Ammon's horn (tissue), 1 donor: ENCODE measurements around the gene CALD1.
A peak's percentile ranks its signal among the peaks of the same experiment; 100 is the strongest.
"Not testable (repeated sequence)": the region's sequence is repeated elsewhere in the genome, so short reads cannot be mapped to it uniquely, and the experiment has no call there.

Source experiments
- DNase-seq: peaks from one replicate; pipeline ENCODE4 v3.0.0-alpha.2; 2016; ENCODE audit warnings: low spot score

CALD1 gene

GRCh38 chr7:134954197-134955082 lies 175.0 kb downstream of the CALD1 start:
- DNase-seq = peak; percentile 61

- DNase-seq = no peak
These were observed 177.6 kb downstream of the CALD1 start for GRCh38 chr7:134957005-134957404.

DNA sequence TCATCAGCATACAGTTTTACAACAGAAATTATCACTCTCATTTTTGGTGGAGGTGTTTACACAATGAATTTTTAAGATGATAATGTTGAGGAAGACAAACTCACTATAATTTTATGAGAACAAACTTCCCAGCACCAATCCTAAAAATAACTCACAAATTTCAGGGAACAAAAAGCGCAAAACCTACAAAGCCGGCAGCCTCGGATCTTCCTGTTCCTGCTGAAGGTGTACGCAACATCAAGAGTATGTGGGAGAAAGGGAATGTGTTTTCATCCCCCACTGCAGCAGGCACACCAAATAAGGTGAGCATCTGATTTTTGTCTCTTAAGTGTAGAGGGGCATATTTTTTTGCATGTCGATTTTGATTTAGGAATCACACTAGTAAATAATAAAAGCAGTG lies 180.4 kb downstream of the CALD1 start:
- DNase-seq = no peak

GRCh38 chr7:134962270-134962780 lies 182.9 kb downstream of the CALD1 start:
- DNase-seq = no peak

- DNase-seq = peak; percentile 16
These were observed 183.6 kb downstream of the CALD1 start for GRCh38 chr7:134963036-134963435.

- DNase-seq = no peak
These were observed 187.3 kb downstream of the CALD1 start for GRCh38 chr7:134966691-134967090.

DNA sequence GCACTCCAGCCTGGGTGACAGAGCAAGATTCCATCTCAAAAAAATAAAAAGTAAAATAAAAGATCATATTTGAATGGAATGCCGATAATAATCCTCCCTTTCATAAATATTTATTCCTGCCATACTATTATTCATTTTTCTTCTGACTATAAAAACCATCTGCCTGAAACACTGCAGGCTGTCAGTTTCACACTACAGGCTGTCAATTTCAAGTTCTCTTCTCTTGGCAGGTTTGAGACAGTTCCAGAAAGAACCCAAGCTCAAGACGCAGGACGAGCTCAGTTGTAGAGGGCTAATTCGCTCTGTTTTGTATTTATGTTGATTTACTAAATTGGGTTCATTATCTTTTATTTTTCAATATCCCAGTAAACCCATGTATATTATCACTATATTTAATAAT lies 188.7 kb downstream of the CALD1 start:
- no peak for DNase-seq

DNA sequence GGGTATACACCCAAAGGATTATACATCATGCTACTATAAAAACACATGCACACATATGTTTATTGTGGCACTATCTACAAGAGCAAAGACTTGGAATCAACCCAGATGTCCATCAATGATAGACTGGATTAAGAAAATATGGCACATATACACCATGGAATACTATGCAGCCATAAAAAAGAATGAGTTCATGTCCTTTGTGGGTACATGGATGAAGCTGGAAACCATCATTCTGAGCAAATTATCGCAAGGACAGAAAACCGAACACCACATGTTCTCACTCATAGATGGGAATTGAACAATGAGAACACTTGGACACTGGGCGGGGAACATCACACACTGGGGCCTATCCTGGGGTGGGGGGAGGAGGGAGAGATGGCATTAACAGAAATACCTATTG lies 202.2 kb downstream of the CALD1 start:
- DNase-seq = not testable (repeated sequence)

GRCh38 chr7:134985894-134986362 lies 206.5 kb downstream of the CALD1 start:
- DNase-seq = no peak

- DNase-seq = peak; percentile 93
These were observed 207.2 kb downstream of the CALD1 start, which contains the start of gene AGBL3 for GRCh38 chr7:134986363-134987251. Gene AGBL3, plus strand, starts transcription at chr7:134986508. Its CDS starts 1,426 bp downstream, at chr7:134987934.

- no peak for DNase-seq
These were observed 208.7 kb downstream of the CALD1 start for GRCh38 chr7:134988161-134988560.

GRCh38 chr7:134991469-134992339 lies 212.3 kb downstream of the CALD1 start:
- DNase-seq = no peak

- DNase-seq = no peak
These were observed 213.3 kb downstream of the CALD1 start for GRCh38 chr7:134992626-134993179.

DNA sequence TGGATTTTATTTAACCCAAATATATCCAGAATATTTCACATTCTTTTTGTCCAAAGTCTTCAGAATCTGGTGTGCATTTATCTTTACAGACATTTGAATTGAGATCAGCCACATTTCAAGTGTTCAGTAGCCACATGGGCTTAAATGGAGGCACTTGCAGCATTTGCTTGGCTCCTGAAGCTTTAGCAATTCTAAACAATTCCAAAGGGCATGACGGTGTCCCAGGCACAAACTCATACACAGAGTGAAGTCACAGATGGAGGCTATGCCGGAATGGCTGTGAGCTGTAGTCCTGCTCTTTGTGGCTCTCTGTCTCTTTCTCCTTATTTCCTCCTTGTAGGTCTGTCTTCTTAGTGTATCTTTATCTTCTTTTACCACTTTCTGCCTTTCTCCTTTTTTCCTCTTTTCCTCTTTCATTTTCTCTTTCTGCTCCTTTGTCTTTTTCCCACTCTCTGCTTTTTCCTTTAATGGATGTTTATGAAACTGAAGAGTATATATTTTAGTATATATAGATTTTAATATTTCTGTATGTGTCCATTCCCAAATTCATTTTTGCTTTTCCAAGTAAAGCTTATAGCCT lies 214.5 kb downstream of the CALD1 start:
- no peak for DNase-seq

DNA sequence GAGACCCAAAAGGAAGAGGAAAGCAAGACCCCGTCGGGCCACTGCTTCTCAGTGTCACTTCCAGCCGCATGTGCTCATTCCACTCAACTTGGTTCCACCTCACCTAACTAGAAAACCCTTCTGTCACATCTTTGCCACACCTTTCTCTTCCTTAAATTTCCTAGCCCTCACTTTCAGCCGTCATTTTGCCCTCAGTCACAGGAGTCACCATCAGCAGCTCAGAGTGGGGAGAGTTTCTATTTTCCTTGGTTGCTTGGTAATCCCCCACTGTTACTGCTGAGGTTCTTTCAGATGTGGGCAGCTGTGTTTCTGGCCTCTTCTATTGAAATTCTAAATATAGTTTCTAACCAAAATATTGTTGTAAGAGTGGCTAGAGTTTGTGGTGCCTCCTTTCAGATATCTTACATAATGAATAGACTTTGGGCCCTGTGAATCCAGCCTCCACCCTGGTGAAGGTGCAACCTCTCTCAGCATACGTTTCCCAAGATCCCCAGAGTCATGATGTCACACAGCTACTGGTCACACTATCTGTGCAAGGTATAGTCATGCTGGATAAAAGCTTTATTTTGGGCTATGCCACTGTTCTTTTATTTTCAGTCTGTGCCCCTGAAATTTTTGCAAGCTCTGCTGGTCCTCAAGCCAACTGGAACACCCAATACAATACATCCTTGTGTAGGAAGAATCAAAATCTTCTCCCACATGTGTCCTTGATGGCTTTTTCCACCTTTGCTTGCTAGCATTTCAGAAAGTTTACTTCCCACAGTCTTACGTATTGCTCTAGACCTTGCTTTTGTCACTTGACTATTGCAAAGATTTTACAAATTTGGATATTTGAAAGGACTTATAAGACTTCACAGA lies 216.0 kb downstream of the CALD1 start:
- DNase-seq = no peak

DNA sequence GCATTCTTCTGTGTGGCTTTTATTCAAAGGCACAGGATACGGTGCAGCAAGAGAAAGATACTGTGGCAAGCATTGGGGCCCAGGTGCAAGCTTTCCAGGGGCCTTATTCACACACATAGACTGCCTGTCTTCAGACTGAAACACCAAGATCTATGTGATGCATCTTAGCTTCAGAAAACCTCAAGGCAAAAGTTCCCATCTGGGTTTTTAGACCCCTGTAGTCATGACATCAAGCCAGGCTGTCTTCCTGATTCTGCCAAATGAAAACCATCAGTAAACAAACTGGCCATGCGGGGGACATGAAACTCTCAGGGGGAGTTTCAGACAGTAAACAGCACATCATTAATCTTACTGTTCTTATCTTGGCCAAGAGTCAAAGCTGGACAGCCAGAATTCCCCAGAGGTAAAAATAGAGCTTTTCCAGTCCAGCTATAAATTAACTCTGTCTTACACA lies 216.7 kb downstream of the CALD1 start:
- no peak for DNase-seq

DNA sequence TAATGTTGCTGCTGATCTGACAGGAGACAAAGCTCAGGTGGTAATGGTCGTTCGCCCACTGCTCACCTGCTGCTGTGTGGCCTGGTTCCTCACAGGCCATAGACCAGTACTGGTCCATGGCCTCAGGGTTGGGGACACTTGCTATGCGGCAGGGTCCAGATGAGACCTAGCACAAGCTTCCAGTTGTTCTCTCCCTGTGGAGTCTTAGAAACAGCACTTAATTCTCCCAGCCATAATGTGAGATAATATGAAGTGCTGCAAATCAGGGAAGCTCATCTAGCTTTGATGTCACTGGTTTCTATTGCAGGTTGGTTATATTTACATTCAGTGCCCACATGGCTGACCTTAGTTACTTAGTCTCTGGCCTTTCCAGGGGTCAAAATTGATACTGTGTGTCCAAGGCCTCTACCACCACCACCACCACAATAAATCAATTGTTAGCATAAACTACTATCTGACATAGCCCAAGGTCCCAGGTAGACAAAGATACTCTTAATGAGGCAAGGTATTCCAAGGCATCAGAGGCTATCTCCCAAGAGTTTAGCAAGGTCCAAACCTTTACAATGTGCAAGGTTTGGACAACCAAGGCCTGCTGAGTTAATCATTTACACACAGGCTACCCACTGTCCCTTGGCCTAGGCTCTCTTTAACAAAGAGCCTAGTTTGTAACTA lies 217.9 kb downstream of the CALD1 start:
- DNase-seq = no peak

DNA sequence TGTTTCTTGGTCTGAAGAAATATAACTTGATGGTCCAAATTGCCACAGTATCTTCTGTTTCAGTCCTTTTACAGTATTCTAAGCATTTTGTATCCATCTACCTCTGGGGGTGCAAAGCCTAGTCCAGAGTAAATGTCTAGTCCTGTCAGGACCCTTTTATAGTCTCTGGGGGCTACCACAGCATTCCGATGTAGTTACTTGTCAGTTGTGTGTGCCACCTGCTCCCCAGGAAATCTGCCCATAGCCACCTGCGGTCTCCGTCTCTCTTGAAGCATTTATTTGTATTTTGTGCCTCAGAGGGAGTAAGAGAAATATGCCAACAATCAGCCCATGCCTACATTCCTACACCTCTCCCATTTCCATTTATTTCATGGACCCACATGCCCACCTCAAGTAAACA lies 219.7 kb downstream of the CALD1 start:
- no peak for DNase-seq
